Measurements from ENCODE around the gene OR2A42. TPM values are rescaled to one million over a fixed set of nuclear protein-coding genes. Genes with fewer than 3 reads are reported as not detected.
"Not testable (repeated sequence)": the region's sequence is repeated elsewhere in the genome, so short reads cannot be mapped to it uniquely, and the experiment has no call there.

The OR2A42 gene
- total and polyA plus RNA-seq, 4 experiments from 2014 or later = not detected

DNA sequence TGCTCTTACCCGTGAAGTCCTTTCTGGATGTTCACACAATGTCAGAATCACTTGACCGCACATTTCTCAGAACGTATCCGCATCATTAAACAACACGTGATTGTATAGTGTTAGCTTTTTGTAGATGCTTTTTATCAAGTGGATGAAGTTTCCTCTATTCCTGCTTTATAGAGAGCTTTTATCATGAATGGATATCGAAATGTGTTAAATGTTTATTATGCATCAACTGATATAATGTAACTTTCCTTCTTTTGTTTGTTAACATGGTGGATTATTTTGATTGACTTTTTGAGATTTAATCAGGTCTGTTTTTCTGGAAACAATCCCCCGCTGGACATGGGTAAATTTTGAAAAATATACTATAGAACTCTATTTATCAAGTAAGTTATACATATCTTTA, 25.3 kb upstream of the OR2A42 start, which contains the start of gene OR2A7:
Gene OR2A7 (minus strand): TSS at position 101 of the 400 bp plus-strand sequence. CDS start 5,164 bp downstream, outside the sequence.
- H3K4me3 ChIP-seq (ENCODE audit: low read length in 2 of 2); POLR2A ChIA-PET (ENCODE audit: partially characterized antibody); H3K27me3 ChIP-seq (ENCODE audit: insufficient read depth, low read length); H3K36me3 ChIP-seq (ENCODE audit: insufficient read depth, low read length); CTCF ChIA-PET (ENCODE audit: partially characterized antibody); H3K4me1 Mint-ChIP-seq; H3K27ac ChIP-seq (ENCODE audit: low read depth, low read length); DNase-seq; H3K27ac Mint-ChIP-seq; H3K27me3 Mint-ChIP-seq; H3K4me3 Mint-ChIP-seq; H3K9me3 Mint-ChIP-seq; H3K9me3 ChIP-seq (ENCODE audit: control insufficient read depth in 1 of 2, low read length in 2 of 2); intact Hi-C loops (cut with micrococcal nuclease); H3K36me3 Mint-ChIP-seq; H3K4me1 ChIP-seq (ENCODE audit: insufficient read depth, low read length): not testable (repeated sequence)

GRCh38 chr7:144262128-144262527, 22.7 kb upstream of the OR2A42 start:
- H3K27ac ChIP-seq (ENCODE audit: low read depth, low read length); H3K4me3 Mint-ChIP-seq; H3K27ac Mint-ChIP-seq; H3K4me1 Mint-ChIP-seq; H3K9me3 Mint-ChIP-seq; DNase-seq; H3K4me3 ChIP-seq (ENCODE audit: low read length in 2 of 2); H3K9me3 ChIP-seq (ENCODE audit: control insufficient read depth in 1 of 2, low read length in 2 of 2); CTCF ChIA-PET (ENCODE audit: partially characterized antibody); intact Hi-C loops (cut with micrococcal nuclease); H3K27me3 Mint-ChIP-seq; POLR2A ChIA-PET (ENCODE audit: partially characterized antibody); H3K27me3 ChIP-seq (ENCODE audit: insufficient read depth, low read length); H3K36me3 Mint-ChIP-seq; H3K4me1 ChIP-seq (ENCODE audit: insufficient read depth, low read length); H3K36me3 ChIP-seq (ENCODE audit: insufficient read depth, low read length): not testable (repeated sequence)

DNA sequence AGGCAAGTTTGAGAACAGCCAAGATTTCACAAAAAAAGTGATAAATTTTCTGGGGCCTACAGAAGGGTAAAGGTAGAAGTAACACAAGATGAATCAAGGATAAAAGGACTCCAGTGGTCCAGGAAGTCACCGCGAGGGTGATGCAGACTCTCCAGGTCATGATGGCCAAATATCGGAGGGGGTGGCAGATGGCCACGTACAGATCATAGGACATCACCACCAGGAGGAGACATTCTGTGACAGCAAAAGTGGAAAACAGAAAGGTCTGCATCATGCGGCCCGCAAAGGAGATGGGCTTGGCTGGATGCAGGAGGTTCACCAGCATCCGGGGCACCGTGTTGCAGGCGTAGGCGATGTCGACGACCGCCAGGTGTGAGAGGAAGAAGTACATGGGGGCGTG, 19.7 kb upstream of the OR2A42 start:
- H3K36me3 ChIP-seq (ENCODE audit: insufficient read depth, low read length); DNase-seq; H3K27me3 Mint-ChIP-seq; H3K4me1 Mint-ChIP-seq; POLR2A ChIA-PET (ENCODE audit: partially characterized antibody); intact Hi-C loops (cut with micrococcal nuclease); H3K9me3 ChIP-seq (ENCODE audit: control insufficient read depth in 1 of 2, low read length in 2 of 2); H3K4me3 ChIP-seq (ENCODE audit: low read length in 2 of 2); H3K27ac Mint-ChIP-seq; H3K4me3 Mint-ChIP-seq; H3K27ac ChIP-seq (ENCODE audit: low read depth, low read length); H3K4me1 ChIP-seq (ENCODE audit: insufficient read depth, low read length); H3K36me3 Mint-ChIP-seq; CTCF ChIA-PET (ENCODE audit: partially characterized antibody); H3K27me3 ChIP-seq (ENCODE audit: insufficient read depth, low read length); H3K9me3 Mint-ChIP-seq: not testable (repeated sequence)

GRCh38 chr7:144256112-144256511, 16.7 kb upstream of the OR2A42 start:
- Mint-ChIP-seq H3K27me3 (no peaks in the 10 kb centered on the region), H3K36me3 (no peaks in the 10 kb centered on the region), H3K4me3 (no peak overlapping the region), H3K4me1 (no peaks in the 10 kb centered on the region), H3K27ac (no peak overlapping the region), H3K9me3 (no peaks in the 10 kb centered on the region)
- Histone ChIP-seq H3K36me3 (ENCODE audit: insufficient read depth, low read length) (no peaks in the 10 kb centered on the region), H3K27ac (ENCODE audit: low read depth, low read length) (no peak overlapping the region), H3K9me3 (ENCODE audit: control insufficient read depth in 1 of 2, low read length in 2 of 2) (no peaks in the 10 kb centered on the region), H3K4me3 (ENCODE audit: low read length in 2 of 2) (no peak overlapping the region), H3K4me1 (ENCODE audit: insufficient read depth, low read length) (no peaks in the 10 kb centered on the region), H3K27me3 (ENCODE audit: insufficient read depth, low read length) (no peaks in the 10 kb centered on the region)
- intact Hi-C loops (cut with micrococcal nuclease) = no loop called here
- ChIA-PET CTCF (ENCODE audit: partially characterized antibody) (interaction anchor here (1.1 kb wide), 1 partner anchor 136 kb away, joined by 5 read pairs; no protein-coding TSS in a partner anchor), POLR2A (ENCODE audit: partially characterized antibody) (no interaction called here)
- DNase-seq = no peak

DNA sequence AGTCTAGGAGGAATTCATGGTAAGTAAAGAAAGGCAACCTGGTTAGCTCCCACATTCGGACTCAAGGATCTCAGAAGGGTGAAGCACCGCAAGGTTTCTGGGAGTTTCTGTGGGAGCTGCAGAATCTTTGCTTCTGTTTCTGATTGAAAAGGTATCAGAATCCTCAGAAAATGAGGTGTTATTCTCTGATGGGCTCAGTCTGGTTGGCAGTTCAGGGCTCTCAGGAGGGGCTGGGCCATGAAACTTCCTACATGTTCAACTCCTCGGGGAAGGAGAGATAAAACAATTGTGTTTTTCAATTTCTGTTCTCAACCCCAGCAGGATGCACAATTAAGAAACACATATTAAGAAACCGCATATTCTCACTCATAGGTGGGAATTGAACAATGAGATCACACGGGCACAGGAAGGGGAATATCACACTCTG, 16.1 kb upstream of the OR2A42 start:
- Mint-ChIP-seq H3K27ac (peak overlapping the region in 2 of 7 donors; percentile 4 to 43), H3K9me3 (no peaks in the 10 kb centered on the region), H3K4me3 (no peak overlapping the region), H3K36me3 (no peaks in the 10 kb centered on the region), H3K27me3 (no peaks in the 10 kb centered on the region), H3K4me1 (no peaks in the 10 kb centered on the region)
- intact Hi-C loops (cut with micrococcal nuclease) = no loop called here
- ChIA-PET CTCF (ENCODE audit: partially characterized antibody) (interaction anchor here (1.1 kb wide), 1 partner anchor 137 kb away, joined by 5 read pairs; no protein-coding TSS in a partner anchor), POLR2A (ENCODE audit: partially characterized antibody) (no interaction called here)
- Histone ChIP-seq H3K4me1 (ENCODE audit: insufficient read depth, low read length) (no peaks in the 10 kb centered on the region), H3K4me3 (ENCODE audit: low read length in 2 of 2) (no peak overlapping the region), H3K36me3 (ENCODE audit: insufficient read depth, low read length) (no peaks in the 10 kb centered on the region), H3K9me3 (ENCODE audit: control insufficient read depth in 1 of 2, low read length in 2 of 2) (no peaks in the 10 kb centered on the region), H3K27ac (ENCODE audit: low read depth, low read length) (no peak overlapping the region), H3K27me3 (ENCODE audit: insufficient read depth, low read length) (no peaks in the 10 kb centered on the region)
- no peak for DNase-seq

DNA sequence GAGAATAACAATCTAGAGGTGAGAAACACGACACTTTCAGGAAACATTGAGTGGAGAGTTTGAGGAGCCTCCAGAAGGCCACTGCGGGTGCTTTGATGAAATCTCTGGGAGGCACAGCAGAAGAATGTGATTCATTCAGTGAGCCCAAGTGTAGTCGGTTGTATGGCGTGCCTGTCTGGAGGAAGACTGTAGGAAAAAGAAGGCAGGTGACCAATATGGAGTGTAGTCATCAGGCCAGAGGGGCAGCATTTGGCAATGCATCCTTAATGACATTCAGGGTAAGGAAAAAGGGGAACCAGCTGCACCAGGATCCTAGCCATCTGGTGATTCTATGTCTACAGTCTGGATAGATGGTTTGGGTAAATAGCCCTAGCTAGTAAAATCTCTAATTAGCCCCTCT, 12.9 kb upstream of the OR2A42 start:
- DNase-seq; H3K4me1 ChIP-seq (ENCODE audit: insufficient read depth, low read length); intact Hi-C loops (cut with micrococcal nuclease); H3K36me3 Mint-ChIP-seq; H3K4me3 Mint-ChIP-seq; H3K9me3 ChIP-seq (ENCODE audit: control insufficient read depth in 1 of 2, low read length in 2 of 2); H3K4me1 Mint-ChIP-seq; H3K27me3 ChIP-seq (ENCODE audit: insufficient read depth, low read length); H3K27ac Mint-ChIP-seq; H3K4me3 ChIP-seq (ENCODE audit: low read length in 2 of 2); H3K36me3 ChIP-seq (ENCODE audit: insufficient read depth, low read length); CTCF ChIA-PET (ENCODE audit: partially characterized antibody); H3K27me3 Mint-ChIP-seq; H3K9me3 Mint-ChIP-seq; H3K27ac ChIP-seq (ENCODE audit: low read depth, low read length); POLR2A ChIA-PET (ENCODE audit: partially characterized antibody): not testable (repeated sequence)

- CTCF ChIA-PET (ENCODE audit: partially characterized antibody) = interaction anchor here (0.6 kb wide), 1 partner anchor 849 kb away, joined by 3 read pairs; no protein-coding TSS in a partner anchor
- H3K27me3 Mint-ChIP-seq; DNase-seq; H3K9me3 ChIP-seq (ENCODE audit: control insufficient read depth in 1 of 2, low read length in 2 of 2); H3K27me3 ChIP-seq (ENCODE audit: insufficient read depth, low read length); H3K4me3 ChIP-seq (ENCODE audit: low read length in 2 of 2); H3K36me3 Mint-ChIP-seq; H3K4me1 ChIP-seq (ENCODE audit: insufficient read depth, low read length); H3K9me3 Mint-ChIP-seq; H3K4me1 Mint-ChIP-seq; POLR2A ChIA-PET (ENCODE audit: partially characterized antibody); intact Hi-C loops (cut with micrococcal nuclease); H3K36me3 ChIP-seq (ENCODE audit: insufficient read depth, low read length); H3K27ac Mint-ChIP-seq; H3K4me3 Mint-ChIP-seq; H3K27ac ChIP-seq (ENCODE audit: low read depth, low read length): not testable (repeated sequence)
Measured at GRCh38 chr7:144247674-144248330, 8.4 kb upstream of the OR2A42 start.

- H3K27ac ChIP-seq (ENCODE audit: low read depth, low read length); H3K9me3 ChIP-seq (ENCODE audit: control insufficient read depth in 1 of 2, low read length in 2 of 2); POLR2A ChIA-PET (ENCODE audit: partially characterized antibody); H3K36me3 Mint-ChIP-seq; H3K9me3 Mint-ChIP-seq; intact Hi-C loops (cut with micrococcal nuclease); DNase-seq; H3K27me3 ChIP-seq (ENCODE audit: insufficient read depth, low read length); H3K27ac Mint-ChIP-seq; H3K36me3 ChIP-seq (ENCODE audit: insufficient read depth, low read length); H3K4me3 Mint-ChIP-seq; H3K4me3 ChIP-seq (ENCODE audit: low read length in 2 of 2); H3K27me3 Mint-ChIP-seq; H3K4me1 ChIP-seq (ENCODE audit: insufficient read depth, low read length); H3K4me1 Mint-ChIP-seq: not testable (repeated sequence)
- CTCF ChIA-PET (ENCODE audit: partially characterized antibody) = interaction anchor here (0.6 kb wide), 1 partner anchor 849 kb away, joined by 3 read pairs; no protein-coding TSS in a partner anchor
Measured at GRCh38 chr7:144246967-144247366, 7.6 kb upstream of the OR2A42 start.

Measured in CD4-positive, alpha-beta memory T cell (primary cell).